ENCODE data around the gene INPP4B. TPM values are rescaled to one million over a fixed set of nuclear protein-coding genes. Genes with fewer than 3 reads are reported as not detected.

The INPP4B gene
- total and polyA plus RNA-seq, 2 donors (not counting 1 experiment from before 2014, with no cell fraction given), result 19.7 to 22.2 TPM

- H3K9me3 ChIP-seq (ENCODE audit: control insufficient read depth, insufficient read depth, low read depth, low read length), result no peaks in the 10 kb centered on the region
- no peaks in the 10 kb centered on the region for H4K20me1 ChIP-seq (ENCODE audit: control insufficient read depth, extremely low read depth, insufficient read depth, low read length)
- H3K4me1 ChIP-seq (ENCODE audit: control insufficient read depth, extremely low read depth, insufficient read depth, low read length), result no peaks in the 10 kb centered on the region
- no peaks in the 10 kb centered on the region for H3K36me3 ChIP-seq (ENCODE audit: control insufficient read depth, insufficient read depth, low read length)
- H3K4me2 ChIP-seq (ENCODE audit: extremely low read depth, insufficient read depth, low read length), result no peak overlapping the region
- H3K27me3 ChIP-seq (ENCODE audit: control insufficient read depth, insufficient read depth, low read length), result no peaks in the 10 kb centered on the region
- no peak for TF ChIP-seq CTCF (conservative IDR thresholded peaks at IDR 0.05 in 1 of 2, IDR thresholded peaks at IDR 0.05 in 1 of 2; ENCODE audit: low read depth in 1 of 2, low read length in 2 of 2)
- TF ChIP-seq EZH2 (IDR thresholded peaks at IDR 0.05; ENCODE audit: low read length, missing control alignments), result no peak
- no peak overlapping the region for H2AFZ ChIP-seq (ENCODE audit: low read length)
- H3K79me2 ChIP-seq (ENCODE audit: control insufficient read depth, insufficient read depth, low read length), result no peaks in the 10 kb centered on the region
- H3K9ac ChIP-seq (ENCODE audit: insufficient read depth, low read length), result no peak overlapping the region
- no peak for DNase-seq (ENCODE audit: low read depth in 2 of 2)
- no peak overlapping the region for H3K27ac ChIP-seq (ENCODE audit: insufficient read depth, low read length)
- H3K4me3 ChIP-seq (replicated peaks in 1 of 4; ENCODE audit: control extremely low read depth in 1 of 4, insufficient read depth in 1 of 4, low read depth in 3 of 4, low read length in 4 of 4), result no peak overlapping the region
Observed at GRCh38 chr4:142341268-142341667, 504.8 kb downstream of the INPP4B start.

- Histone ChIP-seq H3K36me3 (ENCODE audit: control insufficient read depth, insufficient read depth, low read length) (no peaks in the 10 kb centered on the region), H4K20me1 (ENCODE audit: control insufficient read depth, extremely low read depth, insufficient read depth, low read length) (no peaks in the 10 kb centered on the region), H3K9ac (ENCODE audit: insufficient read depth, low read length) (no peak overlapping the region), H3K4me1 (ENCODE audit: control insufficient read depth, extremely low read depth, insufficient read depth, low read length) (no peaks in the 10 kb centered on the region), H3K27me3 (ENCODE audit: control insufficient read depth, insufficient read depth, low read length) (no peaks in the 10 kb centered on the region), H3K27ac (ENCODE audit: insufficient read depth, low read length) (no peak overlapping the region), H3K9me3 (ENCODE audit: control insufficient read depth, insufficient read depth, low read depth, low read length) (no peaks in the 10 kb centered on the region), H3K4me2 (ENCODE audit: extremely low read depth, insufficient read depth, low read length) (no peak overlapping the region), H2AFZ (ENCODE audit: low read length) (no peak overlapping the region), H3K4me3 (replicated peaks in 1 of 4; ENCODE audit: control extremely low read depth in 1 of 4, insufficient read depth in 1 of 4, low read depth in 3 of 4, low read length in 4 of 4) (no peak overlapping the region), H3K79me2 (ENCODE audit: control insufficient read depth, insufficient read depth, low read length) (no peaks in the 10 kb centered on the region)
- no peak for TF ChIP-seq EZH2 (IDR thresholded peaks at IDR 0.05; ENCODE audit: low read length, missing control alignments)
- no peak for TF ChIP-seq CTCF (conservative IDR thresholded peaks at IDR 0.05 in 1 of 2, IDR thresholded peaks at IDR 0.05 in 1 of 2; ENCODE audit: low read depth in 1 of 2, low read length in 2 of 2)
- DNase-seq (ENCODE audit: low read depth in 2 of 2), result no peak
Observed at GRCh38 chr4:142339053-142339452, 507.0 kb downstream of the INPP4B start.

- Histone ChIP-seq H3K79me2 (ENCODE audit: control insufficient read depth, insufficient read depth, low read length) (no peaks in the 10 kb centered on the region), H3K27ac (ENCODE audit: insufficient read depth, low read length) (no peak overlapping the region), H3K4me2 (ENCODE audit: extremely low read depth, insufficient read depth, low read length) (no peak overlapping the region)
Observed at GRCh38 chr4:142336251-142336934, 509.7 kb downstream of the INPP4B start.

More at GRCh38 chr4:142336251-142336934, 509.7 kb downstream of the INPP4B start:
- H3K27me3 ChIP-seq (ENCODE audit: control insufficient read depth, insufficient read depth, low read length), result no peaks in the 10 kb centered on the region
- H3K4me1 ChIP-seq (ENCODE audit: control insufficient read depth, extremely low read depth, insufficient read depth, low read length), result peaks cover under 1% of the 10 kb centered on the region
- H4K20me1 ChIP-seq (ENCODE audit: control insufficient read depth, extremely low read depth, insufficient read depth, low read length), result no peaks in the 10 kb centered on the region
- TF ChIP-seq EZH2 (IDR thresholded peaks at IDR 0.05; ENCODE audit: low read length, missing control alignments) (no peak), CTCF (conservative IDR thresholded peaks at IDR 0.05 in 1 of 2, IDR thresholded peaks at IDR 0.05 in 1 of 2; ENCODE audit: low read depth in 1 of 2, low read length in 2 of 2) (no peak)
- DNase-seq (ENCODE audit: low read depth in 2 of 2), result no peak
- H3K36me3 ChIP-seq (ENCODE audit: control insufficient read depth, insufficient read depth, low read length), result no peaks in the 10 kb centered on the region
- no peaks in the 10 kb centered on the region for H3K9me3 ChIP-seq (ENCODE audit: control insufficient read depth, insufficient read depth, low read depth, low read length)
- H3K9ac ChIP-seq (ENCODE audit: insufficient read depth, low read length), result no peak overlapping the region
- no peak overlapping the region for H2AFZ ChIP-seq (ENCODE audit: low read length)
- H3K4me3 ChIP-seq (replicated peaks in 1 of 4; ENCODE audit: control extremely low read depth in 1 of 4, insufficient read depth in 1 of 4, low read depth in 3 of 4, low read length in 4 of 4), result no peak overlapping the region

All from fibroblast of lung (primary cell).